A549 (cell line): ENCODE results near the gene WDR33. TPM values are rescaled to one million over a fixed set of nuclear protein-coding genes. Genes with fewer than 3 reads are reported as not detected.

Experiments
- polyA plus RNA-seq, 4 experiments: library from polyadenylated mRNA; depleted of rRNA in 3 of 4; stranded (reverse); fragments of >200 nt; fragmentation: RNase III in 1 of 4; extraction: RNeasy Plus Mini Kit Qiagen cat#74134 plus additional on column Dnase treatment in 1 of 4; gene quantifications; 2 replicates in 3 of 4; 3 replicates in 1 of 4; pipeline ENCODE4 v1.2.3, GENCODE V29; 2011 to 2017
- small RNA-seq, 6 experiments: library from RNA; depleted of rRNA; stranded (forward); fragments of <200 nt; gene quantifications; one replicate each; pipeline ENCODE3, GENCODE V24; 2012
- TF ChIP-seq, protein P1 (sequence below): fragments of 250-450 bp; sonication (Bioruptor Pico); IDR thresholded peaks from 2 replicates; pipeline ENCODE4 v1.5.0; 2021; ENCODE audit warnings: mild to moderate bottlenecking, moderate library complexity, borderline replicate concordance

Gene WDR33
- polyA plus RNA-seq, 2 of the 4 experiments (the other 2 are of a cell fraction): 21.3 to 67.1 TPM

GRCh38 chr2:127651381-127651809, 159.6 kb downstream of the WDR33 start (continued):
- TF ChIP-seq, protein P1, sequence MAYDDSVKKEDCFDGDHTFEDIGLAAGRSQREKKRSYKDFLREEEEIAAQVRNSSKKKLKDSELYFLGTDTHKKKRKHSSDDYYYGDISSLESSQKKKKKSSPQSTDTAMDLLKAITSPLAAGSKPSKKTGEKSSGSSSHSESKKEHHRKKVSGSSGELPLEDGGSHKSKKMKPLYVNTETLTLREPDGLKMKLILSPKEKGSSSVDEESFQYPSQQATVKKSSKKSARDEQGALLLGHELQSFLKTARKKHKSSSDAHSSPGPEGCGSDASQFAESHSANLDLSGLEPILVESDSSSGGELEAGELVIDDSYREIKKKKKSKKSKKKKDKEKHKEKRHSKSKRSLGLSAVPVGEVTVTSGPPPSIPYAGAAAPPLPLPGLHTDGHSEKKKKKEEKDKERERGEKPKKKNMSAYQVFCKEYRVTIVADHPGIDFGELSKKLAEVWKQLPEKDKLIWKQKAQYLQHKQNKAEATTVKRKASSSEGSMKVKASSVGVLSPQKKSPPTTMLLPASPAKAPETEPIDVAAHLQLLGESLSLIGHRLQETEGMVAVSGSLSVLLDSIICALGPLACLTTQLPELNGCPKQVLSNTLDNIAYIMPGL (CRISPR knock-in tag): no peak

Small RNAs within 50 kb of the gene (small RNA-seq; reads per million reads assigned to genes)
- gene RF00017: 0 reads per million in 6 experiments
- 0 reads per million in 6 experiments for gene RF00019
- gene RNU6-395P: 0 reads per million in 6 experiments
- 0 to 148 (median 1.1) reads per million in 6 experiments for gene RNY4P7

Other genes with a start within 250 kb of the WDR33 start
- gene GPR17, start 165.0 kb downstream of the WDR33 start, polyA plus RNA-seq (2011; rRNA removed): not detected in 2 replicates
- not detected in 3 replicates for gene GPR17, start 165.0 kb downstream of the WDR33 start, polyA plus RNA-seq (2017; fragmentation: RNase III; extraction: RNeasy Plus Mini Kit Qiagen cat#74134 plus additional on column Dnase treatment)
- 1.2 TPM in 2 replicates for gene LIMS2, start 135.6 kb downstream of the WDR33 start, polyA plus RNA-seq (2011; rRNA removed)
- 5.6 to 7.6 TPM (median 6.1 TPM) in 3 replicates for gene LIMS2, start 135.6 kb downstream of the WDR33 start, polyA plus RNA-seq (2017; fragmentation: RNase III; extraction: RNeasy Plus Mini Kit Qiagen cat#74134 plus additional on column Dnase treatment)
- gene SFT2D3, start 109.7 kb downstream of the WDR33 start, polyA plus RNA-seq (2011; rRNA removed): 9.4 and 10.4 TPM in 2 replicates
- gene SFT2D3, start 109.7 kb downstream of the WDR33 start, polyA plus RNA-seq (2017; fragmentation: RNase III; extraction: RNeasy Plus Mini Kit Qiagen cat#74134 plus additional on column Dnase treatment): 4.2 to 4.9 TPM (median 4.5 TPM) in 3 replicates
- 27.0 and 33.9 TPM in 2 replicates for gene POLR2D, start 47.0 kb upstream of the WDR33 start, polyA plus RNA-seq (2011; rRNA removed)
- gene POLR2D, start 47.0 kb upstream of the WDR33 start, polyA plus RNA-seq (2017; fragmentation: RNase III; extraction: RNeasy Plus Mini Kit Qiagen cat#74134 plus additional on column Dnase treatment): 33.8 to 39.5 TPM (median 35.7 TPM) in 3 replicates
- gene AMMECR1L, start 74.8 kb upstream of the WDR33 start, polyA plus RNA-seq (2011; rRNA removed): 23.0 and 23.6 TPM in 2 replicates
- gene AMMECR1L, start 74.8 kb upstream of the WDR33 start, polyA plus RNA-seq (2017; fragmentation: RNase III; extraction: RNeasy Plus Mini Kit Qiagen cat#74134 plus additional on column Dnase treatment): 15.5 to 15.9 TPM (median 15.6 TPM) in 3 replicates
- gene SAP130, start 216.9 kb upstream of the WDR33 start, polyA plus RNA-seq (2011; rRNA removed): 15.1 and 17.7 TPM in 2 replicates
- gene SAP130, start 216.9 kb upstream of the WDR33 start, polyA plus RNA-seq (2017; fragmentation: RNase III; extraction: RNeasy Plus Mini Kit Qiagen cat#74134 plus additional on column Dnase treatment): 12.3 to 14.0 TPM (median 13.9 TPM) in 3 replicates